SK-N-SH treated with all-trans-retinoic acid at 6 μM for 48 hours (cell line): Measurements from ENCODE around the gene RAMAC.

Experiments
- ARNTL ChIP-seq: fragments of 450-650 bp; formaldehyde crosslinking; IDR thresholded peaks from 2 replicates; pipeline ENCODE4 v1.5.0; 2020; ENCODE audit warnings: low read depth, mild to moderate bottlenecking, moderate library complexity, borderline replicate concordance
- CREB5 ChIP-seq: fragments of 250-450 bp; sonication (Bioruptor Pico); IDR thresholded peaks from 2 replicates; pipeline ENCODE4 v1.5.1; 2020; ENCODE audit warnings: low read depth, mild to moderate bottlenecking, moderate library complexity
- OSR1 ChIP-seq: fragments of 250-450 bp; sonication (Bioruptor Pico); IDR thresholded peaks from 2 replicates; pipeline ENCODE4 v1.8.0; 2022; ENCODE audit warnings: moderate library complexity, mild to moderate bottlenecking, inconsistent platforms
- TCF4 ChIP-seq: fragments of 250-450 bp; sonication (Bioruptor Pico); IDR thresholded peaks from 2 replicates; pipeline ENCODE4 v1.8.0; 2021; ENCODE audit warnings: mild to moderate bottlenecking, moderate library complexity, borderline replicate concordance
- TOX ChIP-seq: fragments of 250-450 bp; sonication (Bioruptor Pico); IDR thresholded peaks from 2 replicates; pipeline ENCODE4 v1.8.0; 2021; ENCODE audit warnings: mild to moderate bottlenecking, moderate library complexity, borderline replicate concordance
- TF ChIP-seq, protein P1 (sequence below): fragments of 250-450 bp; sonication (Bioruptor Pico); IDR thresholded peaks from 2 replicates; pipeline ENCODE4 v1.5.0; 2020; ENCODE audit warnings: mild to moderate bottlenecking, moderate library complexity

DNA sequence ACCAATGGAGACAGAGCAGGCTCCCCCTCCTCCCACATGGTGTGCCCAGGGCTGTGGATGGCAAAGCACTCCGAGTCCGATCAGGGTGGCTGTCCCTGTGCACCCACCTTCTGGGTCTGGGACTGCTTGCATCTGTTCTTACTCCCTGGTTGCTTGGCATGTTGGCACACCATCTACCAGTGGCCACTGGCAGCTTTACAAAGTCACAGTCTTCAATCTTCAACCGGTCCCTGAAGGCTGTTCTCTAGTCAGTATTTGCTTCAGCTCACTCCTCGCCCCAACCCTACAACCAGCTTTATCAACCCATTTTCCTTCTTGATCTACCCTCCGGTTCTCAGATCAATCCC, 48.3 kb upstream of the RAMAC start:
- TF ChIP-seq OSR1 (no peak), CREB5 (CRISPR knock-in tag) (no peak), ARNTL (no peak), TOX (CRISPR knock-in tag) (no peak), TCF4 (CRISPR knock-in tag) (no peak)
- TF ChIP-seq, protein P1, sequence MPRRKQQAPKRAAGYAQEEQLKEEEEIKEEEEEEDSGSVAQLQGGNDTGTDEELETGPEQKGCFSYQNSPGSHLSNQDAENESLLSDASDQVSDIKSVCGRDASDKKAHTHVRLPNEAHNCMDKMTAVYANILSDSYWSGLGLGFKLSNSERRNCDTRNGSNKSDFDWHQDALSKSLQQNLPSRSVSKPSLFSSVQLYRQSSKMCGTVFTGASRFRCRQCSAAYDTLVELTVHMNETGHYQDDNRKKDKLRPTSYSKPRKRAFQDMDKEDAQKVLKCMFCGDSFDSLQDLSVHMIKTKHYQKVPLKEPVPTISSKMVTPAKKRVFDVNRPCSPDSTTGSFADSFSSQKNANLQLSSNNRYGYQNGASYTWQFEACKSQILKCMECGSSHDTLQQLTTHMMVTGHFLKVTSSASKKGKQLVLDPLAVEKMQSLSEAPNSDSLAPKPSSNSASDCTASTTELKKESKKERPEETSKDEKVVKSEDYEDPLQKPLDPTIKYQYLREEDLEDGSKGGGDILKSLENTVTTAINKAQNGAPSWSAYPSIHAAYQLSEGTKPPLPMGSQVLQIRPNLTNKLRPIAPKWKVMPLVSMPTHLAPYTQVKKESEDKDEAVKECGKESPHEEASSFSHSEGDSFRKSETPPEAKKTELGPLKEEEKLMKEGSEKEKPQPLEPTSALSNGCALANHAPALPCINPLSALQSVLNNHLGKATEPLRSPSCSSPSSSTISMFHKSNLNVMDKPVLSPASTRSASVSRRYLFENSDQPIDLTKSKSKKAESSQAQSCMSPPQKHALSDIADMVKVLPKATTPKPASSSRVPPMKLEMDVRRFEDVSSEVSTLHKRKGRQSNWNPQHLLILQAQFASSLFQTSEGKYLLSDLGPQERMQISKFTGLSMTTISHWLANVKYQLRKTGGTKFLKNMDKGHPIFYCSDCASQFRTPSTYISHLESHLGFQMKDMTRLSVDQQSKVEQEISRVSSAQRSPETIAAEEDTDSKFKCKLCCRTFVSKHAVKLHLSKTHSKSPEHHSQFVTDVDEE (CRISPR knock-in tag): no peak
